ENCODE results near the gene PDE7B. TPM values are rescaled to one million over a fixed set of nuclear protein-coding genes. Genes with fewer than 3 reads are reported as not detected.

The PDE7B gene
- total RNA-seq, 1 experiment from 2014 or later = not detected

GRCh38 chr6:135971351-135971750 is 119.8 kb downstream of the PDE7B start:
- no peak for ATAC-seq
- TF ChIP-seq HMGXB4 (CRISPR knock-in tag; IDR thresholded peaks at IDR 0.05) = no peak
- no peak for TF ChIP-seq TEAD1 (CRISPR knock-in tag; IDR thresholded peaks at IDR 0.05)
- no peak for TF ChIP-seq PREB (CRISPR knock-in tag; IDR thresholded peaks at IDR 0.05; ENCODE audit: borderline replicate concordance)
- no peak for TF ChIP-seq NFYB (CRISPR knock-in tag; conservative IDR thresholded peaks at IDR 0.05; ENCODE audit: low read depth)
- TF ChIP-seq ZNF512 (CRISPR knock-in tag; IDR thresholded peaks at IDR 0.05; ENCODE audit: borderline replicate concordance) = no peak
- TF ChIP-seq FOXK1 (CRISPR knock-in tag; IDR thresholded peaks at IDR 0.05) = no peak
- no peak for TF ChIP-seq ZNF416 (CRISPR knock-in tag; IDR thresholded peaks at IDR 0.05)
- TF ChIP-seq NR1H2 (CRISPR knock-in tag; IDR thresholded peaks at IDR 0.05) = no peak
- TF ChIP-seq ZNF138 (CRISPR knock-in tag; conservative IDR thresholded peaks at IDR 0.05) = no peak
- TF ChIP-seq ZNF121 (CRISPR knock-in tag; IDR thresholded peaks at IDR 0.05) = no peak
- Mint-ChIP-seq H3K4me1 (no peaks in the 10 kb centered on the region), H3K4me3 (no peak overlapping the region), H3K9me3 (peaks cover 7% of the 10 kb centered on the region; the same call in 1 of the 2 replicates), H3K36me3 (no peaks in the 10 kb centered on the region), H3K27me3 (ENCODE audit: low read depth) (no peaks in the 10 kb centered on the region), H3K27ac (no peak overlapping the region)
- CTCF ChIA-PET = interaction anchor here (0.6 kb wide), 1 partner anchor 1798 kb away, joined by 3 read pairs; no protein-coding TSS in a partner anchor
- DNase-seq (ENCODE audit: low spot score) = no peak
- POLR2A ChIA-PET = no interaction called here

- ATAC-seq = no peak
- DNase-seq (ENCODE audit: low spot score) = no peak
- Mint-ChIP-seq H3K36me3 (no peaks in the 10 kb centered on the region), H3K4me3 (no peak overlapping the region), H3K4me1 (no peaks in the 10 kb centered on the region), H3K27me3 (ENCODE audit: low read depth) (no peaks in the 10 kb centered on the region), H3K27ac (no peak overlapping the region), H3K9me3 (peaks cover 7% of the 10 kb centered on the region; the same call in 1 of the 2 replicates)
- ChIA-PET POLR2A (no interaction called here), CTCF (interaction anchor here (0.6 kb wide), 1 partner anchor 1798 kb away, joined by 3 read pairs; no protein-coding TSS in a partner anchor)
- no peak for TF ChIP-seq PRDM15 (CRISPR knock-in tag; IDR thresholded peaks at IDR 0.05)
- TF ChIP-seq JUN (CRISPR knock-in tag; IDR thresholded peaks at IDR 0.05) = no peak
- no peak for TF ChIP-seq ZMAT4 (CRISPR knock-in tag; IDR thresholded peaks at IDR 0.05)
- TF ChIP-seq IRF2 (CRISPR knock-in tag; IDR thresholded peaks at IDR 0.05; ENCODE audit: borderline replicate concordance, low read depth) = no peak
- no peak for TF ChIP-seq CREM (CRISPR knock-in tag; IDR thresholded peaks at IDR 0.05)
- no peak for TF ChIP-seq ZNF425 (CRISPR knock-in tag; conservative IDR thresholded peaks at IDR 0.05)
- TF ChIP-seq ZNF416 (CRISPR knock-in tag; IDR thresholded peaks at IDR 0.05) = no peak
- TF ChIP-seq FOXP4 (CRISPR knock-in tag; IDR thresholded peaks at IDR 0.05) = no peak
- TF ChIP-seq ATF1 (CRISPR knock-in tag; IDR thresholded peaks at IDR 0.05) = no peak
- no peak for TF ChIP-seq MYBL2 (CRISPR knock-in tag; IDR thresholded peaks at IDR 0.05)
- no peak for TF ChIP-seq FOXJ3 (CRISPR knock-in tag; IDR thresholded peaks at IDR 0.05; ENCODE audit: borderline replicate concordance)
- TF ChIP-seq CBFB (CRISPR knock-in tag; IDR thresholded peaks at IDR 0.05; ENCODE audit: low read depth) = no peak
- TF ChIP-seq HMGXB4 (CRISPR knock-in tag; IDR thresholded peaks at IDR 0.05) = no peak
Observed at GRCh38 chr6:135972150-135972549, 120.6 kb downstream of the PDE7B start.

Data from WTC11 (cell line).